ENCODE data around the gene USP26. TPM values are rescaled to one million over a fixed set of nuclear protein-coding genes. Genes with fewer than 3 reads are reported as not detected.
"Not testable (repeated sequence)": the region's sequence is repeated elsewhere in the genome, so short reads cannot be mapped to it uniquely, and the experiment has no call there.

The USP26 gene
- total RNA-seq, 1 donor from 2014 or later = not detected

GRCh38 chrX:132990835-132991234 lies 106.1 kb downstream of the USP26 start:
- H3K4me3 Mint-ChIP-seq (ENCODE audit: low read depth) = no peak overlapping the region
- no peak for TF ChIP-seq CTCF (IDR thresholded peaks at IDR 0.05; ENCODE audit: unreplicated experiment)

GRCh38 chrX:132986556-132986955 lies 110.4 kb downstream of the USP26 start:
- Mint-ChIP-seq H3K36me3 (ENCODE audit: insufficient read depth) (no peaks in the 10 kb centered on the region), H3K9me3 (ENCODE audit: low read depth) (no peaks in the 10 kb centered on the region), H3K4me3 (ENCODE audit: low read depth) (no peak overlapping the region), H3K4me1 (ENCODE audit: low read depth) (no peaks in the 10 kb centered on the region), H3K27ac (no peak overlapping the region), H3K27me3 (peaks cover 9% of the 10 kb centered on the region)
- no peak for DNase-seq (ENCODE audit: low spot score, unreplicated experiment)
- no peak for TF ChIP-seq CTCF (IDR thresholded peaks at IDR 0.05; ENCODE audit: unreplicated experiment)

More at GRCh38 chrX:132990835-132991234, 106.1 kb downstream of the USP26 start:
- H3K4me1 Mint-ChIP-seq (ENCODE audit: low read depth) = no peaks in the 10 kb centered on the region
- H3K36me3 Mint-ChIP-seq (ENCODE audit: insufficient read depth) = no peaks in the 10 kb centered on the region
- no peak overlapping the region for H3K27ac Mint-ChIP-seq
- no peaks in the 10 kb centered on the region for H3K27me3 Mint-ChIP-seq
- H3K9me3 Mint-ChIP-seq (ENCODE audit: low read depth) = no peaks in the 10 kb centered on the region
- DNase-seq (ENCODE audit: low spot score, unreplicated experiment) = no peak

- Mint-ChIP-seq H3K27me3 (peaks cover 9% of the 10 kb centered on the region), H3K4me1 (ENCODE audit: low read depth) (no peaks in the 10 kb centered on the region), H3K36me3 (ENCODE audit: insufficient read depth) (no peaks in the 10 kb centered on the region), H3K27ac (no peak overlapping the region), H3K4me3 (ENCODE audit: low read depth) (no peak overlapping the region), H3K9me3 (ENCODE audit: low read depth) (peaks cover 3% of the 10 kb centered on the region)
- DNase-seq (ENCODE audit: low spot score, unreplicated experiment) = no peak
- TF ChIP-seq CTCF (IDR thresholded peaks at IDR 0.05; ENCODE audit: unreplicated experiment) = no peak
Observed at GRCh38 chrX:132984058-132984650, 112.8 kb downstream of the USP26 start.

GRCh38 chrX:132983496-132983895 lies 113.4 kb downstream of the USP26 start:
- DNase-seq (ENCODE audit: low spot score, unreplicated experiment) = no peak
- no peaks in the 10 kb centered on the region for H3K36me3 Mint-ChIP-seq (ENCODE audit: insufficient read depth)
- TF ChIP-seq CTCF (IDR thresholded peaks at IDR 0.05; ENCODE audit: unreplicated experiment) = no peak
- peaks cover 9% of the 10 kb centered on the region for H3K27me3 Mint-ChIP-seq
- H3K4me3 Mint-ChIP-seq (ENCODE audit: low read depth) = no peak overlapping the region
- no peaks in the 10 kb centered on the region for H3K4me1 Mint-ChIP-seq (ENCODE audit: low read depth)
- no peak overlapping the region for H3K27ac Mint-ChIP-seq
- H3K9me3 Mint-ChIP-seq (ENCODE audit: low read depth) = peaks cover 3% of the 10 kb centered on the region

GRCh38 chrX:132980035-132980434 lies 116.9 kb downstream of the USP26 start:
- DNase-seq (ENCODE audit: low spot score, unreplicated experiment); H3K27me3 Mint-ChIP-seq; H3K4me1 Mint-ChIP-seq (ENCODE audit: low read depth); H3K27ac Mint-ChIP-seq; H3K36me3 Mint-ChIP-seq (ENCODE audit: insufficient read depth); H3K4me3 Mint-ChIP-seq (ENCODE audit: low read depth); H3K9me3 Mint-ChIP-seq (ENCODE audit: low read depth): not testable (repeated sequence)

Other genes with a start within 250 kb of the USP26 start
- 14.8 and 23.6 TPM in 2 replicates for gene HS6ST2, start 138.5 kb downstream of the USP26 start, total RNA-seq
- gene TFDP3, start 121.2 kb upstream of the USP26 start, total RNA-seq = not detected in 2 replicates